GM08714 (cell line): ENCODE measurements around the gene GNG7.
"Not testable (repeated sequence)": the region's sequence is repeated elsewhere in the genome, so short reads cannot be mapped to it uniquely, and the experiment has no call there.

ENCODE experiments used
- H3K4me3 ChIP-seq: fragments of 200-500 bp; sonication (Bioruptor generic); 2 replicates; pipeline ENCODE4 v1.5.1; 2014; ENCODE audit warnings: mild to moderate bottlenecking, low read length, inconsistent platforms
- ZNF274 ChIP-seq: IDR thresholded peaks from 2 replicates; pipeline ENCODE4 v1.6.1; 2012; ENCODE audit warnings: mild to moderate bottlenecking, low read depth, low read length

Gene GNG7

DNA sequence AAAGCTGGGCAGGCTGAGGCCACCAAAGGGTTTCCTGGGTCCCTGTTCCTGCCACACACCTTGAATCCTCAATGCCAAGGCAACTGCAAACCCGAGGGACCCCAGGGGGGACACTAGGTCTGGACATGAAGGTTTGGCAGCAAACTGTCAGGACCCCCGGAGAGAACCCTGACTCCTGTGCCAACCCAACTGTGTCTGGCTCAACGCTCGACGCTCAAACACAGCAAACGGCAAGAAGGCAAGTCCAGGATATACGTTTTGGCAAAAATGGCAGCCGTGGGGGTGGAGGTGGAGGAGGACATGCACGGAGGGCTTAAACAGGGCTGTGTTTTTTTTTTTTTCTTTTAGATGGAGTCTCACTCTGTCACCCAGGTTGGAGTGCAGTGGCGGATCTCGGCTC is 153.5 kb downstream of the GNG7 start:
- no peak overlapping the region for H3K4me3 ChIP-seq
- TF ChIP-seq ZNF274: no peak

DNA sequence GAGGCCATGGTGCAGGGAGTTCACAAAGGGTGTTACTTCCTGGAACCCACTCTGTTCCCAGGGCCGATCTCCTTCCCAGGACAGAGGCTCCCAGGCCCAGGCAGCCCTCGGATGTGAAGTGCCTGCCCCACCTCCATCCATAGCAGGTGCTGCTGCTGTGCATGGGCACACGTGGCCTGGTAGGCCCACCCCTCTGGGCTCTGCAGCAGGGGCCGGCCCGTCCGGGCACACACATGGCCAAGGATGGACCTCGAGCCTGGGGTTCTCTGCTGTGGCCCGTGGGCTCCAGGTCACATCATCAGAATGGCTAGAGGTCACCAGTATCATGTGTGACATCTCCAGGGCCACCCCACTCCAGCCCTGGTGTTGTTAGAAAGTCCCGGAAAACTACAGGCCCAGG is 154.8 kb downstream of the GNG7 start:
- H3K4me3 ChIP-seq: no peak overlapping the region
- no peak for TF ChIP-seq ZNF274

DNA sequence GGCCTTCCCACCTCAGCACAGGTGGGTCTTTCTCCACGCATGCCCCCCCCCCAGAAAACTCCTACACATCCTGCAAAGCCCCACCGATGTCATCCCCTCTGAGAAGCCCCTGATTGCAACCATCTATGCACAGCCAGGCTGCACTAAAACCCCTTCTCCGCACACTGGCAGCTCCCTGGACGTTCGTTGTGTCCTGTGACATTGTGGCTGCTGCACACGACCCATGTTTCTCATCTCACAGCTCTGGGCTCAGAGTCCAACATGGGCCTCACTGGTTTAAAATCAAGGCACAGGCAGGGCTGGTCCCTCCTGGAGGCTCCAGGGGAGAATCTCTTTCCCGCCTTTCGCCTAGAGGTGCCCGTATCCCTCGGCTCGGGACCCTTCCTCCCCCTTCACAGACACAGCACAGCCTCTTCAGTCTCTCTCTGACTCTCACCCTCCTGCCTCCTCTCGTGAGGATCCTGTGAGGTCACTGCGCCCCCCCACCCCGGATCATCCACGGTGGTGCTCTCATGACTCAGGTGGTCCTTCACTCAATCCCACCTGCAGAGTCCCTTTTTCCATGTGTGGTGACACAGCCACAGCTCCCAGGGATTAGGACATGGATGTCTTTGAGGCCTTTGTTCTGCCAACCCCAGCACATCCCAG is 155.3 kb downstream of the GNG7 start:
- H3K4me3 ChIP-seq: no peak overlapping the region
- TF ChIP-seq ZNF274: no peak

DNA sequence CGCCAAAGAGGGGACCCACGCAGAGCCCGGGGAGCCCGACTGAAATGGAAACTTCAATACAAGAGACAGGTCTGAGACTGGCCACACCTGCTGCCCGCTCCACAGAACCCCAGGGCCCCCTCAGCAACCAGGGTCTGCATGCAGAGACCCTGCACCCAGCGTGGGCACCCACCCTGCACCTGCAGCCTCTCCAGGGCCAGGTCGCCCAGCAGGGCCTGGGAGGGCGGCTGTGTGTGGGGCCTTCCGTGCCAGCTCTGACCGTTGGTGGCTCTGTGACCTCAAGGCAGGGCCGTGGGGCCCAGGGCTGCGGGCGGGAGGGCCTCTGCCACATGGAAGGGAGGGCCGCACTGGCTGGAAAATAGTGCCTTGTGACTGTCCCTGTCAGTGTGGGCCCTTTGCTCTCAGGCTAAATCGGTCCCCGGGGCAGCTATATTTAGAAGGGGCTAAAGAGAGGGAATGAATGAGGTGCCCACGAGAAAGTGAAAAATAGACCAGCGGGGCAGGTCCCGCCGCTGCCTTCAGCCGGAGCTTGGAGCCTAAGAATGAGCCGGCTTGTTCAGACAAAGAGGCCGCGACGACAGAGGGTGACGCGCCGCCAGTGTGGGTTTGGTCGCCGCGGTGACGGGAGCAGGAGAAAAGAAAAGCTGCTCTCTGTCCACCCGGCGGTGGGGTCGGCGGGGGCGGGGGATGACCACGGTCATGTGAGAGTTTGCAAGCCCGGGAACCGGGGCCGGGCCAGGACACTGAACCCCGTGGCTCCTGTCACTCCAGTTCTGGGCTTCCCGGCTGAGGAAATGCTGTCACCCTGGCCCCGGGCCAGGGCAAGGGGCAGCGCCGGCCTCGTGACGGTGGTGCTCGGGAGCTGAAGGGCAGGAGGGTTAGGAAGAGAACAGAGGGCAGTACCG is 156.1 kb downstream of the GNG7 start:
- no peak overlapping the region for H3K4me3 ChIP-seq

DNA sequence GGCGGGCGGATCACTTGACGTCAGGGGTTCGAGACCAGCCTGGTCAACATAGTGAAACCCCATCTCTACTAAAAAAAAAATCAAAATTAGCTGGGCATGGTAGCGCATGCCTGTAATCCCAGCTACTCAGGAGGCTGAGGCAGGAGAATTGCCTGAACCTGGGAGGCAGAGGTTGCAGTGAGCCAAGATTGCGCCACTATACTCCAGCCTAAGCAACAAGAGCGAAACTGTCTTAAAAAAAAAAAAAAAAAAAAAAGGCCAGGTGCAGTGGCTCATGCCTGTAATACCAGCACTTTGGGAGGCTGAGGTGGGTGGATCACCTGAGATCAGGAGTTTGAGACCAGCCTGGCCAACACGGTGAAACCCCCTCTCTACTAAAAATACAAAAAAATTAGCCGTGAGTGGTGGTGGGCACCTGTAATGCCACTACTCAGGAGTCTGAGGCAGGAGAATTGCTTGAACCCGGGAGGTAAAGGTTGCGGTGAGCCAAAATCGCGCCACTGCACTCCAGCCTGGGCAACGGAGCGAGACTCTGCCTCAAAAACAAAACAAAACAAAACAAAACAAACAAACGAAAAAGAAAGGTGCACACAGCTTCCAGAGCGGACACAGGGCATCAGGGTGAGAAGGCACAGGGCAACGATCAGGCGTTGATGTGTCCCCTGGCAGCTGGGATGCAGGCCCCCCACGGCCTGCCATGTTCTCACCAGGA is 156.9 kb downstream of the GNG7 start:
- H3K4me3 ChIP-seq: not testable (repeated sequence)

More for the DNA sequence above, 156.1 kb downstream of the GNG7 start:
- TF ChIP-seq ZNF274: no peak

DNA sequence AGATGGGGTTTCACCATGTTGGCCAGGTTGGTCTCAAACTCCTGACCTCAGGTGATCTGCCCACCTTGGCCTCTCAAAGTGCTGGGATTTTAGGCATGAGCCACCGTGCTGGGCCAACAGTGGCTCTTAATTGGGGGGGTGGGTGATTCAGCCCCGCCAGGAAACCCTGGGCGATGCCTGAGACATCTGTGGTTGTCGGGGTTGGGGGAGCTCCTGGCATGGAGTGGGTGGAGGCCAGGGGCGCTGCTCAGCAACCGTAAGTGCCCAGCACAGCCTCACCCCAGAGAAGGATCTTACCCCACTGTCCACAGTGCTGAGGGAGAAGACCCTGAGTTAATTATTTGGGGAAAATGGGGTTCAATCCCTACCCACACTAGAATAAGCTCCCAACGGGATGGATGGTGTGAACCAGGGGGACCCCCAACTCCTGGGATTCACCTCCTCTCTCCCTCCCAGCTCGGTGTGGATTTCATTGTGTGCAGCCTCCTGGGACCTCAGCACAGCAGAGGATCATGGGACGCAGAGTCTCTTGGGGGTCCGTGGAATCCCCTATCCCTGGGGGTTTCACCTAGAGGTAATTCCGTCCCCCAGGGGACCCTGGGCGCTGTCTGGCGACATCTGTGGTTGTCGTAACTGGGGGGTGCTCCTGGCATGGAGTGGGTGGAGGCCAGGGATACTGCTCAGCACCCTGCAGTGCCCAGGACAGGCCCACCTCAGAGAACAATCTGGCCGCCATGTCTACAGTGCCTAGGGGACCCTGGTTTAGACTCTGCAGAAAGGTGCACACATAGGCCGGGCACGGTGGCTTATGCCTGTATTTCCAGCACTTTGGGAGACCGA is 157.7 kb downstream of the GNG7 start:
- H3K4me3 ChIP-seq: no peak overlapping the region
- TF ChIP-seq ZNF274: no peak

DNA sequence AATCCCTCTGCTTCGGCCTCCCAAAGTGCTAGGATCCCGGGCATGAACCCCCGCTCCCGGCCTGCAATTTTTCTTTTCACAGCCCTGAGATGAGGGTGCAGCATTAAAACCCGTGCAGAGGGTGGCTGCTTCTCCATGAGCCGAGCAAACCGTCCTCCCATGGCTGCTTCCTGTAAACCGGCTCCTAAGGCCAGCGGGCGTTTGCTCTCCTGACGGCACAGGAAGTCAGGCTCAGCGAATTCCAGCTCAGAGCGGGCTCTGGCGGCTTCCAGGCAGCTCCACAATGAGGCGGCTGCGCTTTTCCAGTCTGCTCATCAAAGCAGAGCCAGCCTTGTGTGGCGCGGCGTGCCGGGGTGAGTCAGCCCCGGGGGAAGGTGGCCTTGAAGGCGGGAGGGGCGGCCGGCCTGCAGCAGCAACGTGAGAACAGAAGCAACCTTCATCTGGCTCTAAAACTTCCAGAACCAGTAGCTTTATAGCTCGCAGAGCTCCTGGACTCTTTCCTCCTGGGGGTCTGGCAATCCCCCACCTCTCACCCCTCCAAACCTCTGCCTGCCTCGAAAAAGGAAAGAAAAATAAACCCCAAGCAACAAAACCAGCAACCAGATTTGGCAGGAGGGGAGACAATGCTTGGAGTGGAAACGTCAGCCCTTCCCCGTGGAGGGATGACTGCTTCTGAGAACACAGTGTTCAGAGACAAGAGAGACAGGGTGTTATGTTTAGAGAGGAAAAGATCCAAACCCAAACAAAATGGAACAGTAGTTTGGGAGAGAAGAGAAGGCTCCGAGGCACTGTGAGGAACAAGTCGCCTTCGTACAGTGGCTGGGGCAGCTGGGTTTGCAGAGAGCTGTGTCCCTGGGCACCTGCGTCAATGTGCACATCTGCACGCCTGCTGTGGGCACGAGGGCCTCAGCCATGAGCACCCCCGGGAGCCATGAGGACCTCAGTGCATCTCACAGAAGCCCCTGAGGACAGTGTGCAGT is 158.7 kb downstream of the GNG7 start:
- H3K4me3 ChIP-seq: no peak overlapping the region; the same call in 1 of the 2 replicates
- no peak for TF ChIP-seq ZNF274

DNA sequence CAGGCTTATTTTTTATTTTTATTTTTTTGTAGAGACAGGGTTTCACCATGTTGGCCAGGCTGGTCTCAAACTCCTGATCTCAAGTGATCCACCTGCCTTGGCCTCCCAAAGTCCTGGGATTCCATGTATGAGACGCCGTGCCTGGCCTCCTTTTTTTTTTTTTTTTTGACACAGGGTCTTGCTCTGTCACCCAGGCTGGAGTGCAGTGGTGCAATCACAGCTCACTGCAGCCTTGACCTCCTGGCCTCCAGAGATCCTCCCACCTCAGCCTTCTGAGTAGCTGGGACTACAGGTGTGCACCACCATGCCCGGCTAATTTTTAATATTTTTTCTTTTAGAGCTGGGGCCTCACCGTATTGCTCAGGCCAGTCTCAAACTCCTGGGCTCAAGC is 159.4 kb downstream of the GNG7 start:
- H3K4me3 ChIP-seq: not testable (repeated sequence)

DNA sequence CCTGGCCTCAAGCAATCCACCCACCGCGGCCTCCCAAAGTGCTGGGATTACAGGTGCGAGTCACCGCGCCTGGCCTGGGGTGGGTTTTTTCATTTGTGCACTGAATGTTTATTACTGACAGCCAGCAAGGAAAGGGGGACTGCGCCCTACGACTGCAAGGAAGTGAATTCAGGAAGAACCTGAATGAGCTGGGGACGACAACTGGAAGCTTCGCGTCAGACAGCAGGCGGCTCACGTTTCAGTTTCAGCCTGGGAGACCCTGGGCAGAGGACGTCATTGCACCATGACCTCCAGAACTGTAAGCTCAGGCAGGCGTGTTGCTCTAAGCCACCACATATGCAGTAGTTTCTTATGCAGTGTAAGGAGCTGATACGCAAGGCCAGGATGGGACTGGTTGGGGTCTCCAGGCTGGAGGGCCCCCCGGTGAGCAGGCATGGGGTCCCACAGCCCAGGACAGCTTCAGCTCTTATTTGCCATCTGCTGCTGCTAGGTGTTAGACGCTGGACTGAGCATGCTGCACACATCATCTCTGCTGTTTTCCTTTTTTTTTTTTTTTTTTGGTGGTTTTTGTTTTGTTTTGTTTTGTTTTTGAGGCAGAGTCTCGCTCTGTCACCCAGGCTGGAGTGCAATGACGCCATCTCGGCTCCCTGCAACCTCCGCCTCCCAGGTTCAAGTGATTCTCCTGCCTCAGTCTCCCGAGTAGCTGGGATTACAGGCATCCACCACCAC is 160.0 kb downstream of the GNG7 start:
- no peak overlapping the region for H3K4me3 ChIP-seq
- no peak for TF ChIP-seq ZNF274

DNA sequence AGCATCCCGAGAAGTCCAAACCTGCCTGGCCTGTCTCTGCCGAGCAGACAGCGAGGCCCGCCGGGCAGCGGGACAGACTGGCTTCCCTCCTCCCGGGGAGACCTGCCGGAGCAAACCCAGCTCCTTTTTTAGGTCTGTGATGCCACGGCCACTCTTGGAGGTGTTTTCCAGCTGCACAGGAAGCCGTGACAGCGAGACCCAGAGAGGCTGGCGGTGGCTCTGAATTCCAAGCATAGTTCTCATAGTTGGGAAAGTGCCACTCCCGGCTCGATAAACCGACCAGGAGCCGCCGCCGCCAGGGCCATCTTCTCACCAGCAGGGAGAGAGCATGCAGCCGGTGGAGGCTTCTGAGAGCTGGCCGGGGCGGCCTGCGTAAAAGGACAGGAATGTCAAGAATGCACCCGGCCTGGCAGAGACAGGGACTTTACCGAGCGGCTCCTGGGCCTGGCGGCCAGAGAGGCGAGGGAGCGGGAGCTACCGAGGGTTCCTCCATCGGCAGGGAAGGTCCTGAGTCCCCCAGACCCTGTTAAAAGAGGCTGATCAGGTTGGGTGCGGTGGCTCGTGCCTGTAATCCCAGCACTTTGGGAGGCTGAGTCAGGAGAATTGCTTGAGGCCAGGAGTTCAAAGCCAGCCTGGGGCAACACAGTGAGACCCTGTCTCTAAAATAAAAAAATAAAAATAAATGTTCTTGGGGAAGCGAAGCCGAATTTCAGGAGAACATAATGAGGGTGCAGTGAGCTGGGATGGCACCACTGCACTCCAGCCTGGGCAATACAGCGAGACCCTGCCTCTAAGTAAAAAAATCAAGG is 161.6 kb downstream of the GNG7 start:
- no peak for TF ChIP-seq ZNF274
- no peak overlapping the region for H3K4me3 ChIP-seq

DNA sequence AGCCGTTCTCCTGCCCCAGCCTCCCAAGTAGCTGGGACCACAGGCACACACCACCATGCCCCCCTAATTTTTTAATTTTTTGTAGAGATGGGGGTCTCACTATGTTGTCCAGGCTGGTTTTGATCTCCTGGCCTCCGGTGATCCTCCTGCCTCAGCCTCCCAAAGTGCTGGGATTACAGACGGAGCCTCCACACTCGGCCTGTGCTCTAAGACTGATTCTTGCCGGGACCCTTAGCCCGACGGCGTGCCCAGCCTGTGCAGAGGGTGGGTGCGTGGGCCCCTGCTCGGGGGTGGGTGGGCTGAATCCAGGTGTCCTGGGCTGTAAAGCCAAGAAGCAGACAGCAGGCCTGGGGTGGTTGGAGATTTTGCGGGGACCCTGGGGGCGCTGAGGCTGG is 162.2 kb downstream of the GNG7 start:
- no peak for TF ChIP-seq ZNF274
- no peak overlapping the region for H3K4me3 ChIP-seq
